Neural progenitor cell (in vitro differentiated cells): ENCODE measurements around the gene DLG2. TPM values are rescaled to one million over a fixed set of nuclear protein-coding genes. Genes with fewer than 3 reads are reported as not detected.
"Not testable (repeated sequence)": the region's sequence is repeated elsewhere in the genome, so short reads cannot be mapped to it uniquely, and the experiment has no call there.

Source experiments
- DNase-seq: peaks from one replicate; pipeline ENCODE4 v3.0.0-alpha.2; 2016; ENCODE audit warnings: low spot score
- H2AFZ ChIP-seq: fragments of 200-600 bp; sonication (generic); replicated peaks from 2 replicates; pipeline ENCODE4 v1.6.1; 2016; ENCODE audit warnings: antibody characterized with exemption
- H3F3A ChIP-seq: fragments of 200-600 bp; sonication (generic); 2 replicates; pipeline ENCODE4 v1.6.1; 2016; ENCODE audit warnings: antibody characterized with exemption, low read depth
- H3K27ac ChIP-seq: fragments of 200-600 bp; sonication (generic); 2 replicates; pipeline ENCODE4 v1.5.1; 2016; ENCODE audit warnings: mild to moderate bottlenecking
- H3K27me3 ChIP-seq: fragments of 200-600 bp; sonication (generic); 2 replicates; pipeline ENCODE4 v1.6.1; 2016; ENCODE audit warnings: mild to moderate bottlenecking, moderate library complexity
- H3K36me3 ChIP-seq: fragments of 200-600 bp; sonication (generic); 2 replicates; pipeline ENCODE4 v1.5.1; 2016
- H3K4me1 ChIP-seq: fragments of 200-600 bp; sonication (generic); 2 replicates; pipeline ENCODE4 v1.6.1; 2016; ENCODE audit warnings: mixed run types
- H3K4me2 ChIP-seq: fragments of 200-600 bp; sonication (generic); 2 replicates; pipeline ENCODE4 v1.6.1; 2016
- H3K4me3 ChIP-seq: fragments of 200-600 bp; sonication (generic); 2 replicates; pipeline ENCODE4 v1.5.1; 2016
- H3K79me2 ChIP-seq: fragments of 200-600 bp; sonication (generic); 2 replicates; pipeline ENCODE4 v1.6.1; 2016; ENCODE audit warnings: low read depth
- H3K9ac ChIP-seq: fragments of 200-600 bp; sonication (generic); 2 replicates; pipeline ENCODE4 v1.6.1; 2016
- H3K9me3 ChIP-seq: fragments of 200-600 bp; sonication (generic); 2 replicates; pipeline ENCODE4 v1.5.1; 2016; ENCODE audit warnings: low read depth
- H4K20me1 ChIP-seq: fragments of 200-600 bp; sonication (generic); 2 replicates; pipeline ENCODE4 v1.6.1; 2016; ENCODE audit warnings: low read depth
- H3K27ac Mint-ChIP-seq: 3 replicates; pipeline ENCODE4 v1.8.0; 2021; ENCODE audit warnings: mixed read lengths
- H3K27me3 Mint-ChIP-seq: 2 replicates; pipeline ENCODE4 v1.8.0; 2022; ENCODE audit warnings: low read depth, mild to moderate bottlenecking, inconsistent platforms, moderate library complexity, mixed read lengths; ENCODE audit not compliant: insufficient read depth
- H3K36me3 Mint-ChIP-seq: 3 replicates; pipeline ENCODE4 v1.8.0; 2021; ENCODE audit warnings: mixed read lengths
- H3K4me1 Mint-ChIP-seq: 3 replicates; pipeline ENCODE4 v1.8.0; 2021; ENCODE audit warnings: mixed read lengths
- H3K4me3 Mint-ChIP-seq: 3 replicates; pipeline ENCODE4 v1.8.0; 2021; ENCODE audit warnings: mild to moderate bottlenecking, moderate library complexity, mixed read lengths
- H3K9me3 Mint-ChIP-seq: 3 replicates; pipeline ENCODE4 v1.8.0; 2020; ENCODE audit warnings: mixed read lengths
- CTCF ChIP-seq: fragments of 200-600 bp; sonication (generic); IDR thresholded peaks from 2 replicates; pipeline ENCODE4 v1.5.1; 2017; ENCODE audit warnings: antibody characterized with exemption, mild to moderate bottlenecking
- EZH2 ChIP-seq: fragments of 200-600 bp; sonication (generic); IDR thresholded peaks from 2 replicates; pipeline ENCODE4 v1.6.1; 2017; ENCODE audit warnings: antibody characterized with exemption, mild to moderate bottlenecking, moderate library complexity
- EZH2phosphoT487 ChIP-seq: fragments of 200-600 bp; sonication (generic); IDR thresholded peaks from 2 replicates; pipeline ENCODE4 v1.6.1; 2017; ENCODE audit warnings: antibody characterized with exemption
- total RNA-seq: library from RNA; depleted of rRNA; stranded (reverse); fragments of >200 nt; gene quantifications from 2 replicates; pipeline ENCODE4 v1.2.3, GENCODE V29; 2015; ENCODE audit warnings: low replicate concordance

DLG2 gene
- total RNA-seq: 7.5 and 8.1 TPM in 2 replicates

GRCh38 chr11:85627332-85627997 is at the start of gene DLG2:
DLG2 (minus strand) TSS chr11:85627344.
- peaks cover 5% of the 10 kb centered on the region for H3K36me3 ChIP-seq
- peak within 1 kb of the TSS; percentile 82 for H3K4me3 ChIP-seq
- H3K4me1 Mint-ChIP-seq: peaks cover 20% of the 10 kb centered on the region
- DNase-seq: peak; percentile 32
- peaks cover 4% of the 10 kb centered on the region for H3K27me3 Mint-ChIP-seq
- H3K79me2 ChIP-seq: peaks cover 51% of the 10 kb centered on the region
- peak within 1 kb of the TSS; percentile 89 for H3K27ac Mint-ChIP-seq
- no peak for TF ChIP-seq EZH2phosphoT487
- no peak for TF ChIP-seq CTCF
- TF ChIP-seq EZH2: no peak
- peak within 1 kb of the TSS; percentile 97 for H3K4me3 Mint-ChIP-seq
- H3K36me3 Mint-ChIP-seq: no peaks in the 10 kb centered on the region
- peak within 1 kb of the TSS; percentile 40 for H3K9ac ChIP-seq
- peaks cover 11% of the 10 kb centered on the region for H3F3A ChIP-seq
- no peaks in the 10 kb centered on the region for H3K27me3 ChIP-seq
- H3K4me1 ChIP-seq: peaks cover 22% of the 10 kb centered on the region
- no peaks in the 10 kb centered on the region for H3K9me3 Mint-ChIP-seq
- peak within 1 kb of the TSS; percentile 66 for H3K27ac ChIP-seq
- no peaks in the 10 kb centered on the region for H4K20me1 ChIP-seq
- peak within 1 kb of the TSS; percentile 74 for H2AFZ ChIP-seq
- H3K4me2 ChIP-seq: peak within 1 kb of the TSS; percentile 82
- no peaks in the 10 kb centered on the region for H3K9me3 ChIP-seq

GRCh38 chr11:85673393-85673792 is 46.2 kb upstream of the DLG2 start:
- H3F3A ChIP-seq: no peaks in the 10 kb centered on the region
- H3K36me3 ChIP-seq: no peaks in the 10 kb centered on the region
- no peak overlapping the region for H3K9ac ChIP-seq
- H3K27ac Mint-ChIP-seq: no peak overlapping the region
- H3K4me3 Mint-ChIP-seq: no peak overlapping the region
- peaks cover 2% of the 10 kb centered on the region for H3K27me3 Mint-ChIP-seq
- no peak overlapping the region for H3K4me2 ChIP-seq
- H3K9me3 ChIP-seq: no peaks in the 10 kb centered on the region
- no peaks in the 10 kb centered on the region for H3K36me3 Mint-ChIP-seq
- H2AFZ ChIP-seq: no peak overlapping the region
- no peaks in the 10 kb centered on the region for H3K27me3 ChIP-seq
- no peak for DNase-seq
- H3K79me2 ChIP-seq: no peaks in the 10 kb centered on the region
- TF ChIP-seq CTCF (no peak), EZH2 (no peak), EZH2phosphoT487 (no peak)
- no peaks in the 10 kb centered on the region for H3K9me3 Mint-ChIP-seq
- no peak overlapping the region for H3K27ac ChIP-seq
- H4K20me1 ChIP-seq: no peaks in the 10 kb centered on the region
- H3K4me1 ChIP-seq: peaks cover under 1% of the 10 kb centered on the region
- no peak overlapping the region for H3K4me3 ChIP-seq
- no peaks in the 10 kb centered on the region for H3K4me1 Mint-ChIP-seq

GRCh38 chr11:85672105-85672902 is 45.2 kb upstream of the DLG2 start:
- Histone ChIP-seq H3K27ac (no peak overlapping the region), H3K4me1 (no peaks in the 10 kb centered on the region), H3K36me3 (no peaks in the 10 kb centered on the region), H3K27me3 (no peaks in the 10 kb centered on the region), H2AFZ (no peak overlapping the region), H3K9me3 (no peaks in the 10 kb centered on the region), H3K9ac (no peak overlapping the region), H3K4me3 (no peak overlapping the region), H3K4me2 (no peak overlapping the region), H4K20me1 (no peaks in the 10 kb centered on the region), H3K79me2 (no peaks in the 10 kb centered on the region), H3F3A (no peaks in the 10 kb centered on the region)
- no peak for DNase-seq
- Mint-ChIP-seq H3K4me3 (no peak overlapping the region), H3K36me3 (no peaks in the 10 kb centered on the region), H3K9me3 (no peaks in the 10 kb centered on the region), H3K27me3 (peaks cover 2% of the 10 kb centered on the region), H3K27ac (no peak overlapping the region), H3K4me1 (no peaks in the 10 kb centered on the region)
- TF ChIP-seq EZH2: no peak
- no peak for TF ChIP-seq EZH2phosphoT487
- no peak for TF ChIP-seq CTCF

GRCh38 chr11:85670949-85671663 is 44.0 kb upstream of the DLG2 start:
- not testable (repeated sequence) for H3K9ac ChIP-seq, H4K20me1 ChIP-seq, H3K4me1 ChIP-seq, H3K4me3 ChIP-seq, H3K36me3 ChIP-seq, H3K36me3 Mint-ChIP-seq, H3K4me1 Mint-ChIP-seq, H3K27me3 Mint-ChIP-seq, H3K79me2 ChIP-seq, H3K9me3 ChIP-seq, H3K27ac ChIP-seq, H3K27ac Mint-ChIP-seq, H3K4me3 Mint-ChIP-seq, H3K4me2 ChIP-seq, H3K9me3 Mint-ChIP-seq, H2AFZ ChIP-seq, DNase-seq, H3K27me3 ChIP-seq, H3F3A ChIP-seq
